ENCODE data around the gene CRLF1.

- no peak for TF ChIP-seq POLR2AphosphoS5 (IDR thresholded peaks at IDR 0.05)
- TF ChIP-seq CTCF (IDR thresholded peaks at IDR 0.05), result no peak
- TF ChIP-seq POLR2A (IDR thresholded peaks at IDR 0.05), result no peak
- no peak for TF ChIP-seq EP300 (IDR thresholded peaks at IDR 0.05)
Measured at GRCh38 chr19:18618236-18618635, 11.6 kb upstream of the CRLF1 start.

Data from stomach (tissue), 4 donors.